ENCODE measurements around the gene TEAD2.

DNA sequence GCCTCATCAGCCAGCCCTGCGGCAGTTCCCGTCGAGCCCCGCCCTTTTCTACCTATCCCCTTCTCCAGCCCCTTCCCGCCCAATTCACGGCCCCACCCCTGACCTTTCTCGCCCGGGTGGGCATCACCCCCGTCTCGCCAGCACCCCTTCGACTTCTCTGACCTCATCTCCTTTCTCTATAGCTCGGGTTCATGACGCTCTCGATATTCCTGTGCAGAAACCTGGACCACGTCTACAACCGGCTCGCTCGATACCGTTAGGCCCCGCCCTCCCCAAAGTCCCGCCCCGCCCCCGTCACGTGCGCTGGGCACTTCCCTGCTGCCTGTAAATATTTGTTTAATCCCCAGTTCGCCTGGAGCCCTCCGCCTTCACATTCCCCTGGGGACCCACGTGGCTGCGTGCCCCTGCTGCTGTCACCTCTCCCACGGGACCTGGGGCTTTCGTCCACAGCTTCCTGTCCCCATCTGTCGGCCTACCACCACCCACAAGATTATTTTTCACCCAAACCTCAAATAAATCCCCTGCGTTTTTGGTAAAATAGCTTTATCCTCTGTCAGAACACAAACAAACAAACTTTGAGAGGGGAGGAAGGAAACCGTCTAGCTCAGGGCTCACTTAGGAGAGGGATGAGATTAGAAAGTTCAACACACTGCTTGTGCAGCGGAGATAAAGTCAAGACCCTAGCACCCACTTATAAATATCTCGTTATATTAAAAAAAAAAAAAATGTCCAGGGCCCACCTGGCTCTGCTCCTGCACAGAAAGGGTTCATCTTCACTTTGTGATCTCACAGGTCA lies 21.9 kb downstream of the TEAD2 start:
- TF ChIP-seq, protein P1, sequence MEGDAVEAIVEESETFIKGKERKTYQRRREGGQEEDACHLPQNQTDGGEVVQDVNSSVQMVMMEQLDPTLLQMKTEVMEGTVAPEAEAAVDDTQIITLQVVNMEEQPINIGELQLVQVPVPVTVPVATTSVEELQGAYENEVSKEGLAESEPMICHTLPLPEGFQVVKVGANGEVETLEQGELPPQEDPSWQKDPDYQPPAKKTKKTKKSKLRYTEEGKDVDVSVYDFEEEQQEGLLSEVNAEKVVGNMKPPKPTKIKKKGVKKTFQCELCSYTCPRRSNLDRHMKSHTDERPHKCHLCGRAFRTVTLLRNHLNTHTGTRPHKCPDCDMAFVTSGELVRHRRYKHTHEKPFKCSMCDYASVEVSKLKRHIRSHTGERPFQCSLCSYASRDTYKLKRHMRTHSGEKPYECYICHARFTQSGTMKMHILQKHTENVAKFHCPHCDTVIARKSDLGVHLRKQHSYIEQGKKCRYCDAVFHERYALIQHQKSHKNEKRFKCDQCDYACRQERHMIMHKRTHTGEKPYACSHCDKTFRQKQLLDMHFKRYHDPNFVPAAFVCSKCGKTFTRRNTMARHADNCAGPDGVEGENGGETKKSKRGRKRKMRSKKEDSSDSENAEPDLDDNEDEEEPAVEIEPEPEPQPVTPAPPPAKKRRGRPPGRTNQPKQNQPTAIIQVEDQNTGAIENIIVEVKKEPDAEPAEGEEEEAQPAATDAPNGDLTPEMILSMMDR (IDR thresholded peaks at IDR 0.05) = no peak
- no peak for TF ChIP-seq POLR2A (IDR thresholded peaks at IDR 0.05)

All from lower leg skin (tissue), 3 donors.